HuH-7 (cell line): ENCODE data around the gene EMX1.

Source experiments
- DNase-seq: peaks from one replicate; pipeline ENCODE4 v3.0.0; 2011; ENCODE audit warnings: low spot score

Gene EMX1

DNA sequence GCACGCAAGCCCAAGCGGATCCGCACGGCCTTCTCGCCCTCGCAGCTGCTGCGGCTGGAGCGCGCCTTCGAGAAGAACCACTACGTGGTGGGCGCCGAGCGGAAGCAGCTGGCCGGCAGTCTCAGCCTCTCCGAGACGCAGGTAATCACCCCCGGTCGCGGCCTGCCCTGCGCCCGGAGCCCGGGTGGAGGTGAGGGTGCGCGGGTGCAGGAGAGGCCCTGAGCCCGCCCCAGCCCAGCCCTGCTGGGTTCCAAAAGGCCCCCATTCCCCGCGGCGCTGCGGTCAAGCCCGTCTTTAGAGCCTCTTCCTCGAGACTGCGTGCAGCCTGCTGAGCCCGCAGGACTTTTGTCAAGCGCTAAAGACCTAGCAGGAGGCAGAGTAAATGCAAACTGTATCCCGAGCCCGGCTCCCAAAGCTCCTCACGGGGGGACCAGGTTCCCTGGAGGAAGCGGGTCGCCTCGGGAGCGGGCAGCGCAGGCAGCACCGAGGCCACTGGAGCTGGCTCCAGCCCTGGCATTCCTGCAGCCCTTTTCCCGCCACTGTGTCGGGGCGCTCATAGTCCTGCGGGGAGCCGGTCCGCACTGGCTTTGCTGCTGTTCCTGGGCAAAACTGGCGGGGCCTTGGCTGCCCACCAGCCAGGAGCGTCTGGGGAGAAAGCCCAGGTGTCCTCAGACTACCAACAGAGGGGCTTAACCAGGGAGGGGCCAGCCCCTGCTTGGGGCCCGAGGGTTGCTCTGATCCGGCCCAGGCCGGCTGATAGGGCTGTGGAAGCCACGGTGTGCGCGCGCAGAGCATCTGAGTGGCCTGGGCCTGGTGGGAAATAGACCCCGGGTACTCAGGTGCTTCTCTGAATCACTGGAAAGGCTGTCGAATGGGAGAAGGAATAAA is 7.3 kb downstream of the EMX1 start:
- no peak for DNase-seq

GRCh38 chr2:72925328-72925943 is 8.1 kb downstream of the EMX1 start:
- DNase-seq, result no peak

DNA sequence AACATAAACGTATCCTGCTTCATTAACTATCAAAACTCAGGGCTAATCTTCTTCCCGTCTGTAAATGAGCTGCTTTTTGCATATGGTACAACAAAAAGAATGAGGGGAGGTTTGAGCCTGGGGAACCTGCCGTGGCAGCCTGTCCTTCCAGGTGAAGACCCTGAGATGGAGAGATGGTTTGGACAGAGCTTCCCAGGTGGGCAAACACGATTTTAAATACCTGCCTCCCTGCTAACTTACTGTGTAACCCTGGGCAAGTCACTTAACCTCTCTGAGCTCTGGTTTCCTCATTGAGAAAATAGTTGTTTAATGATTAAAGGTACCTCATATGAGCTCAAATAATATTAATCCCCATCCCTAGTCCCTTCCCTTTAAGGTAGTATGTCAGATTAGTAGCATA is 9.0 kb downstream of the EMX1 start:
- DNase-seq, result no peak

- no peak for DNase-seq
These were observed 9.6 kb downstream of the EMX1 start for GRCh38 chr2:72926811-72927465.

- DNase-seq, result no peak
These were observed 10.6 kb downstream of the EMX1 start for GRCh38 chr2:72927619-72928550.

DNA sequence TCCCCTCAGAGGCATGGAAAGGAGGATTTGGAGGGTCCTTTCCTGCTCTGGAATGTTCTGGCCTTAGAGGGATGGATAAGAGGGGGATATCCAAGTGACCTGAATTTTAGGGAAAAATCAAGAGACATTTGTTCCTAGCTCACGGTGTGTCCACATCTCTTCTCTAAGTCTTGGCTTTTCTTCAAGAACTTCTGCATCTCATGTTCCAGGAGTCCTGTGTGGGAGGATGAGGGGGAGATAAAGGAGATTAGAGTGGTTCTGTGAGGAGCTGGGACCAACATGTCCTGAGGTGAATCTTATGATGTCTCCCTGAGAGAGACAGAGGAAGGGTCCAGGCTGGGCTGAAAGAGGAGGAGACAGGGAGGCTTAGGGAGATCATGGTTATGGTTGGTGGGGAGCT is 11.7 kb downstream of the EMX1 start:
- DNase-seq, result no peak

GRCh38 chr2:72931280-72931910 is 14.1 kb downstream of the EMX1 start:
- DNase-seq, result no peak

- no peak for DNase-seq
These were observed 14.9 kb downstream of the EMX1 start for GRCh38 chr2:72932045-72932740.

- no peak for DNase-seq
These were observed 15.5 kb downstream of the EMX1 start for GRCh38 chr2:72932805-72933204.

DNA sequence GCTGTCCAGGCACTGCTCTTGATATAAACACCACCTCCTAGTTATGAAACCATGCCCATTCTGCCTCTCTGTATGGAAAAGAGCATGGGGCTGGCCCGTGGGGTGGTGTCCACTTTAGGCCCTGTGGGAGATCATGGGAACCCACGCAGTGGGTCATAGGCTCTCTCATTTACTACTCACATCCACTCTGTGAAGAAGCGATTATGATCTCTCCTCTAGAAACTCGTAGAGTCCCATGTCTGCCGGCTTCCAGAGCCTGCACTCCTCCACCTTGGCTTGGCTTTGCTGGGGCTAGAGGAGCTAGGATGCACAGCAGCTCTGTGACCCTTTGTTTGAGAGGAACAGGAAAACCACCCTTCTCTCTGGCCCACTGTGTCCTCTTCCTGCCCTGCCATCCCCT is 15.9 kb downstream of the EMX1 start:
- DNase-seq, result no peak

DNA sequence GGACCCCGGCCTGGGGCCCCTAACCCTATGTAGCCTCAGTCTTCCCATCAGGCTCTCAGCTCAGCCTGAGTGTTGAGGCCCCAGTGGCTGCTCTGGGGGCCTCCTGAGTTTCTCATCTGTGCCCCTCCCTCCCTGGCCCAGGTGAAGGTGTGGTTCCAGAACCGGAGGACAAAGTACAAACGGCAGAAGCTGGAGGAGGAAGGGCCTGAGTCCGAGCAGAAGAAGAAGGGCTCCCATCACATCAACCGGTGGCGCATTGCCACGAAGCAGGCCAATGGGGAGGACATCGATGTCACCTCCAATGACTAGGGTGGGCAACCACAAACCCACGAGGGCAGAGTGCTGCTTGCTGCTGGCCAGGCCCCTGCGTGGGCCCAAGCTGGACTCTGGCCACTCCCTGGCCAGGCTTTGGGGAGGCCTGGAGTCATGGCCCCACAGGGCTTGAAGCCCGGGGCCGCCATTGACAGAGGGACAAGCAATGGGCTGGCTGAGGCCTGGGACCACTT is 16.4 kb downstream of the EMX1 start:
- no peak for DNase-seq

- DNase-seq, result peak; percentile 89
These were observed 17.6 kb downstream of the EMX1 start for GRCh38 chr2:72934683-72935610.

GRCh38 chr2:72935611-72935957 is 18.3 kb downstream of the EMX1 start:
- no peak for DNase-seq

GRCh38 chr2:72936660-72937355 is 19.5 kb downstream of the EMX1 start:
- no peak for DNase-seq

- DNase-seq, result no peak
These were observed 20.0 kb downstream of the EMX1 start for GRCh38 chr2:72937356-72937669.

GRCh38 chr2:72938455-72938854 is 21.1 kb downstream of the EMX1 start:
- DNase-seq, result no peak

- no peak for DNase-seq
These were observed 23.0 kb downstream of the EMX1 start for GRCh38 chr2:72940361-72940760.

DNA sequence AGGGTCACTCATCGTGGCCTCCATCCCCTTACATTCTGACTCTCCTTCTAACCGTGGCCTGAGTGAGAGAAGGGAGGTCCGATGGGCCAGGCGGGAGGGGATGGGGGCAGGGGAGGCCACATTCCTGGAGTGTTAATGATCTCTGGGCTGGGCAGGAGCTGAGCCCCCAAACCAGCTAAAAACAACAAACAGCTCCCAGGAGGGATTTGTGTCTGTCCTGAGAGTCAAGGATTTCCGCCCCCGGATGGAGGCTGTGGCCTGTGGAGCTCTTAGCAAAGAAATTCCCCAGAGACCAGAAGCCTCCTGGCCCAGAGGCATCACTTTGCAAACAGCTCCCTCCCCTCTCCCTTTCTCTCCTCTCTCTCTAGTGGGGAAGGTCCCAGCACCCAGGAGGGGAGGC is 23.5 kb downstream of the EMX1 start:
- DNase-seq, result no peak

DNA sequence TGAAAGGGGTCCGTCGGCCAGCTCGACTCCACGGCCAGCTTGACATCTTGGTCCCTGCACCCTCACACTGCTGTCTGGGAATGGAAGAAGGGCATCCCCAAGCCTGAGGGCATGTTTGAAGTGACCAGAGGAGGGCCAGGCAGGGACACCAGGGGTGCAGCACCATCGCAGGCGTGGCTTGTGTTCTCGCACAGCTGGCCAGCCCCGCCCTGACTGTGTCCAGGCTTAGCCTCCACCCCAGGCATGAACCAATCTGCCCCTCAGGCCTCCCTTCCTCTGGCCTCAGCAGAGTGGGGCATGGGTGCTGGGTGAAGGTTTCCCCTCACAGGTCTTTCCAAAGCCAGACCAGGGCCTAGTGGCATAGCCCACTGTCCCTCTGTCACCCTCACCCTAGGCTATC is 25.0 kb downstream of the EMX1 start:
- DNase-seq, result no peak
